Sigmoid colon (tissue), 7 donors: ENCODE measurements around the gene FCHO2. TPM values are rescaled to one million over a fixed set of nuclear protein-coding genes. Genes with fewer than 3 reads are reported as not detected.

ENCODE experiments used
- DNase-seq: peaks from one replicate; pipeline ENCODE4 v3.0.0-alpha.2; 2019
- H3K27ac ChIP-seq, 4 donors: fragments of 200-600 bp; sonication (generic); one replicate each; pipeline ENCODE4 v1.5.1; 2016 to 2019; ENCODE audit warnings: mild to moderate bottlenecking in 1 of 4
- H3K27me3 ChIP-seq, 3 donors: fragments of 200-600 bp; sonication (generic); one replicate each; pipeline ENCODE4 v1.5.1; 2019; ENCODE audit warnings: mild to moderate bottlenecking in 1 of 3
- H3K36me3 ChIP-seq, 4 donors: fragments of 200-600 bp; sonication (generic); one replicate each; pipeline ENCODE4 v1.5.1; 2016 to 2019
- H3K4me1 ChIP-seq, 4 donors: fragments of 200-600 bp; sonication (generic); one replicate each; pipeline ENCODE4 v1.5.1; 2017 to 2019
- H3K4me3 ChIP-seq, 4 donors: fragments of 200-600 bp; sonication (generic); one replicate each; pipeline ENCODE4 v1.5.1; 2017 to 2019; ENCODE audit warnings: mild to moderate bottlenecking in 2 of 4, moderate library complexity in 1 of 4
- H3K9me3 ChIP-seq, 4 donors: fragments of 200-600 bp in 3 of 4; sonication (generic) in 3 of 4; one replicate each; pipeline versions ENCODE4 v1.5.1 to v1.6.1; 2013 to 2019
- EP300 ChIP-seq, 4 donors: sonication (generic); formaldehyde crosslinking; IDR thresholded peaks; one replicate each; pipeline ENCODE4 v1.6.1; 2017; ENCODE audit warnings: antibody characterized with exemption in 4 of 4
- POLR2A ChIP-seq, 2 donors: fragments of 450-650 bp; IDR thresholded peaks; one replicate each; pipeline ENCODE4 v1.6.1; 2016; ENCODE audit warnings: antibody characterized with exemption in 2 of 2, mild to moderate bottlenecking in 2 of 2, moderate library complexity in 2 of 2
- POLR2AphosphoS5 ChIP-seq, 4 donors: sonication (generic); formaldehyde crosslinking; IDR thresholded peaks; one replicate each; pipeline ENCODE4 v1.6.1; 2017; ENCODE audit warnings: antibody characterized with exemption in 4 of 4
- WGBS, 2 donors: extraction: QIAGEN DNeasy Blood & Tissue Kit; methylation state at CpG; one replicate each; pipeline ENCODE4 v1.1.7; 2013; 5-methylcytosine and 5-hydroxymethylcytosine counted together
- intact Hi-C: fragments of 100-400 bp; cut with DNase I; formaldehyde crosslinking; loops from one replicate; pipeline ENCODE4 v1.15.1; 2023
- polyA plus RNA-seq, 3 donors: library from polyadenylated mRNA; stranded (reverse); fragments of 200-250 nt; gene quantifications; one replicate each; pipeline ENCODE4 v1.2.3, GENCODE V29; 2013
- total RNA-seq, 4 donors: library from RNA; depleted of rRNA; stranded (reverse); fragments of >200 nt; gene quantifications; one replicate each; pipeline ENCODE4 v1.1.0, GENCODE V29; 2016
- TF ChIP-seq, protein P1 (sequence below), 4 experiments: fragments of 450-650 bp in 3 of 4; fragments of 200-600 bp in 1 of 4; IDR thresholded peaks; one replicate each; pipeline ENCODE4 v1.5.1; 2016 to 2019; ENCODE audit warnings: antibody characterized with exemption in 4 of 4, mild to moderate bottlenecking in 3 of 4, moderate library complexity in 2 of 4
- donor health status: healthy with polysubstance abuse.
- donor health status: Bipolar disorder and iron deficiency.
- donor health status: healthy.

Gene FCHO2
- 10 to 100 TPM; 36.0 to 40.3 (median 38.3) TPM for total RNA-seq
- polyA plus RNA-seq = 10 to 100 TPM in 2 of 3 donors, 1 to 10 TPM in 1; 9.5 to 17.8 (median 15.6) TPM

- Histone ChIP-seq H3K4me3 (peak within 1 kb of the TSS; percentile 84 to 92 (median 86)), H3K27ac (peak within 1 kb of the TSS; percentile 92 to 98 (median 98)), H3K27me3 (no peaks in the 10 kb centered on the region), H3K9me3 (no peaks in the 10 kb centered on the region), H3K4me1 (peaks cover 0 to 52% (median 31%) of the 10 kb centered on the region in 4 donors), H3K36me3 (no peaks in the 10 kb centered on the region)
- DNase-seq = peak; percentile 99
- TF ChIP-seq, protein P1, sequence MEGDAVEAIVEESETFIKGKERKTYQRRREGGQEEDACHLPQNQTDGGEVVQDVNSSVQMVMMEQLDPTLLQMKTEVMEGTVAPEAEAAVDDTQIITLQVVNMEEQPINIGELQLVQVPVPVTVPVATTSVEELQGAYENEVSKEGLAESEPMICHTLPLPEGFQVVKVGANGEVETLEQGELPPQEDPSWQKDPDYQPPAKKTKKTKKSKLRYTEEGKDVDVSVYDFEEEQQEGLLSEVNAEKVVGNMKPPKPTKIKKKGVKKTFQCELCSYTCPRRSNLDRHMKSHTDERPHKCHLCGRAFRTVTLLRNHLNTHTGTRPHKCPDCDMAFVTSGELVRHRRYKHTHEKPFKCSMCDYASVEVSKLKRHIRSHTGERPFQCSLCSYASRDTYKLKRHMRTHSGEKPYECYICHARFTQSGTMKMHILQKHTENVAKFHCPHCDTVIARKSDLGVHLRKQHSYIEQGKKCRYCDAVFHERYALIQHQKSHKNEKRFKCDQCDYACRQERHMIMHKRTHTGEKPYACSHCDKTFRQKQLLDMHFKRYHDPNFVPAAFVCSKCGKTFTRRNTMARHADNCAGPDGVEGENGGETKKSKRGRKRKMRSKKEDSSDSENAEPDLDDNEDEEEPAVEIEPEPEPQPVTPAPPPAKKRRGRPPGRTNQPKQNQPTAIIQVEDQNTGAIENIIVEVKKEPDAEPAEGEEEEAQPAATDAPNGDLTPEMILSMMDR (IDR thresholded peaks at IDR 0.05) = peak; percentile 82 to 86 (median 84)
- TF ChIP-seq EP300 (IDR thresholded peaks at IDR 0.05) = no peak
- peak; percentile 74 to 85 (median 83) for TF ChIP-seq POLR2AphosphoS5 (IDR thresholded peaks at IDR 0.05)
- peak; percentile 44 to 51 for TF ChIP-seq POLR2A (IDR thresholded peaks at IDR 0.05)
- intact Hi-C loops = loop anchor here (5.0 to 10.0 kb wide), 3 partner anchors 109 to 541 kb away; partner anchors contain the start of gene BTF3
- WGBS, 2 donors = 0% methylated on average over 64 of the region's 64 CpGs
These were observed at the start of gene FCHO2 for GRCh38 chr5:72955768-72956323. TSS of gene FCHO2 (plus strand) at chr5:72956041. CDS start at chr5:72956097, 56 bp downstream.

DNA sequence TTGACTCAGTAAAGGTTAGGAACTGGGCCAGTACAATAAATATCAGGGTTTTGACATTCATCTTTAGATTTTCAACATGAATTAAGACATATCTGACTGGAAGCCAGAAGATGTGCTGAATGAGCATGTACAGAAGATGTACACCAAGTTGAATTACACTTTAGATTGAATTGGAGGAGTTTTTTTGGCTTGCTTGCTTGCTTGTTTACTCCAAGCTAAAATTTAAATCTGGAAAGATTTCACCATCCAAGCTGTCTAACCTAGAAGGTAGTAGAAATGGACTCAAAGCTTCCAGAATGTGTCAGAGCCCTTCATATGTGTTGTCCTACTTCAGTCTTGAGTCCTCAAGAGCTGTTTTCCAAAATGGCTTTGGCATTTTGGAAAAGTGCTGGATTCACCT, 49.0 kb upstream of the FCHO2 start:
- Histone ChIP-seq H3K4me3 (no peak overlapping the region), H3K36me3 (peaks cover 6 to 82% (median 41%) of the 10 kb centered on the region in 4 donors), H3K4me1 (peaks cover 0 to 3% (median 0%) of the 10 kb centered on the region in 4 donors), H3K27ac (no peak overlapping the region), H3K9me3 (no peaks in the 10 kb centered on the region), H3K27me3 (no peaks in the 10 kb centered on the region)
- DNase-seq = no peak
- intact Hi-C loops = loop anchor here (10.0 kb wide), 1 partner anchor 158 kb away; no protein-coding TSS in a partner anchor
- TF ChIP-seq, protein P1 (IDR thresholded peaks at IDR 0.05) = no peak
- no peak for TF ChIP-seq POLR2AphosphoS5 (IDR thresholded peaks at IDR 0.05)
- TF ChIP-seq EP300 (IDR thresholded peaks at IDR 0.05) = no peak
- no peak for TF ChIP-seq POLR2A (IDR thresholded peaks at IDR 0.05)

- H3K36me3 ChIP-seq = peaks cover 6 to 71% (median 38%) of the 10 kb centered on the region in 4 donors
- no peak for DNase-seq
- no peak overlapping the region for H3K4me3 ChIP-seq
- no peaks in the 10 kb centered on the region for H3K9me3 ChIP-seq
- 91% methylated on average over 6 of the region's 6 CpGs for WGBS, 2 donors
- TF ChIP-seq, protein P1 (IDR thresholded peaks at IDR 0.05) = no peak
- TF ChIP-seq POLR2AphosphoS5 (IDR thresholded peaks at IDR 0.05) = no peak
- no peak for TF ChIP-seq POLR2A (IDR thresholded peaks at IDR 0.05)
- TF ChIP-seq EP300 (IDR thresholded peaks at IDR 0.05) = no peak
- intact Hi-C loops = loop anchor here (10.0 kb wide), 1 partner anchor 156 kb away; no protein-coding TSS in a partner anchor
- peaks cover 0 to 4% (median 0%) of the 10 kb centered on the region in 4 donors for H3K4me1 ChIP-seq
- no peaks in the 10 kb centered on the region for H3K27me3 ChIP-seq
- no peak overlapping the region for H3K27ac ChIP-seq
These were observed 47.2 kb upstream of the FCHO2 start for GRCh38 chr5:72908664-72909063.

DNA sequence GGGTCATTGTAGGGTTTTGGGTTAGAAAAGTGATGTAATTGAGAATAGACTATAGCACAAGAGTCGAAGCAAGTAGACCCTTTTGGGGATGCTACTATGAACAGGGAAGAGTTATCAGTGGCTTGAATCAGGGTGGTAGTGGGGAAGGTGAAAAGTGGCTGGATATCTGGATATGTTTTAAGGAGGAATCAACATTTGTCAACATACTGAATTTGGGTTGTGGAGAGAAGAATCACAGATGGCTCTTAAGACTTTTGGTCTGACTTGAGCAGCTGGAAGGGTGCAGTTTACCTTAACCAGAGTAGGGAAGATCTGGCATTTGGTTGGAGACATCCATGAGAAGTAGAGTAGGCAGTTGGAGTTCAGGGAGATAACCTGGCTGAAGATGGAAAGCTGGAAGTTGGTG, 38.5 kb upstream of the FCHO2 start:
- H3K9me3 ChIP-seq = no peaks in the 10 kb centered on the region
- H3K27ac ChIP-seq = no peak overlapping the region
- intact Hi-C loops = no loop called here
- no peak for DNase-seq
- 90 to 95% methylated on average over 1 of the region's 1 CpG for WGBS, 2 donors
- no peaks in the 10 kb centered on the region for H3K27me3 ChIP-seq
- no peak for TF ChIP-seq POLR2AphosphoS5 (IDR thresholded peaks at IDR 0.05)
- TF ChIP-seq EP300 (IDR thresholded peaks at IDR 0.05) = no peak
- TF ChIP-seq POLR2A (IDR thresholded peaks at IDR 0.05) = no peak
- TF ChIP-seq, protein P1 (IDR thresholded peaks at IDR 0.05) = no peak
- H3K4me3 ChIP-seq = no peak overlapping the region
- peaks cover 0 to 5% (median 0%) of the 10 kb centered on the region in 4 donors for H3K4me1 ChIP-seq
- H3K36me3 ChIP-seq = no peaks in the 10 kb centered on the region
